Activated CD4-positive, alpha-beta T cell treated with anti-CD3 and anti-CD28 coated beads for 4 hours (primary cell): Measurements from ENCODE around the gene ANKRD7.
"Not testable (repeated sequence)": the region's sequence is repeated elsewhere in the genome, so short reads cannot be mapped to it uniquely, and the experiment has no call there.

Source experiments
- DNase-seq, 2 donors: peaks; one replicate each; pipeline ENCODE4 v3.0.0-alpha.2; 2020

ANKRD7 gene

DNA sequence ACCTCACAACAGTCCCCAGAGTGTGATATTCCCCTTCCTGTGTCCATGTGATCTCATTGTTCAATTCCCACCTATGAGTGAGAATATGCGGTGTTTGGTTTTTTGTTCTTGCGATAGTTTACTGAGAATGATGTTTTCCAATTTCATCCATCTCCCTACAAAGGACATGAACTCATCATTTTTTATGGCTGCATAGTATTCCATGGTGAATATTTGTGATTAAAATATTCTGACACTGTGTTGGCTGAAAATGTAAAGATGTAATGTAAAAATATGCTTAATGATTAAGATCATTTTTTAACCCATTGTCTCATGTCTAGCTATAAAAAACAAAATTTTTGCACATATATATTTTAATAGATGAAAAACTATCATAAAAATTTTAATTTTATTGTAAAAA, 15.8 kb downstream of the ANKRD7 start:
- not testable (repeated sequence) for DNase-seq

DNA sequence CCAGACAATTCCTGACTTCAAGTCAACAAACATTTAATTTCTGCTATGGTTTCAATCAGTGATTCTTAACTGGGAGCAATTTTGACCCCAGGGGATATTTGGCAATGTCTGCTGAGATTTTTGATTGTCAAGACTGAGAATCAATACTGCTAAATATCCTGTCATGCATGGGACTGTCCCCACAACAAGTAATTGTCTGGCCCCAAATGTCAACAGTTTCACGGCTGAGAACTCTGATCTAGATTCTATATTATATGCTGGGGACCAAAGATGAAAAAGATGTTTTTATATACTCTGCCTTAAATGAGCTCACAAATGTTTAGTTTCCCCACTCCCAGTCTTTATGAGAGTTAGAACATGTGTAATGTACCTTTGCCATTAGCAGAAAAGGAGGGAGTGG, 19.2 kb downstream of the ANKRD7 start:
- no peak for DNase-seq

DNA sequence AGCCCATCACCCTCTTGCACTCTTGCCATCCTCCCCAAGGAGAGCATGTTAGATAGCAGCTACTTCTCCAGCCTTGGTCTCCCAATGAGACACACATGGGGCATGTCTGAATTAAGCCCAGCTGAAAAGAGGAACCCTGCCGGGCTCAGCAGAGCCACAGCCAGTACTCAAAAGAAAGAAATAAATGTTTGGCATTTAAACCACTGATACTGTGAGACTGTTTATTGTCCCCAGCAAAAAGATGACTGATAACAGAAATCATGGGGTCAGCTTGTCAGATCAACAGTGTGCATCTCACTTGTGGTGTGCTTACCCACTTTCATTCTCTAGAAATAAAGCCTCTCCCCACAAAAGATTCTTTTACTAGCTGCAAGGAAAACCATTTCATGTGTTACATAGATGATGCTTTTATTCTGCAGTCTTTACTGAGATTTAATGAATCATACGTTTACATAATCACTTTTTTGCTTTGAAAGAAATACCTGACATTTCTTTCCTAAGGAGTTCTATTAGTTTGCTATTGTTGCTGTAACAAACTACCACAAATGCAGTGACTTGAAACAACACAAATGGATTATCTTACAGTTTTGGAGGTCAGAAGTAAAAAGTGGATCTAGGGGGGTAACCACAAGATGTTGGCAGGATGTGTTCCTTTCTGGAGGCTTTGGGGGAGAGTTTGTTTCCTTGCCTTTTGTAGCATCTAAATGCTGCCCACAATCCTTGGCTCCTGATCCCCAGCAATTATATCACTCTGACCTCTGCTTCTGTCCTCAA, 20.9 kb downstream of the ANKRD7 start:
- no peak for DNase-seq

DNA sequence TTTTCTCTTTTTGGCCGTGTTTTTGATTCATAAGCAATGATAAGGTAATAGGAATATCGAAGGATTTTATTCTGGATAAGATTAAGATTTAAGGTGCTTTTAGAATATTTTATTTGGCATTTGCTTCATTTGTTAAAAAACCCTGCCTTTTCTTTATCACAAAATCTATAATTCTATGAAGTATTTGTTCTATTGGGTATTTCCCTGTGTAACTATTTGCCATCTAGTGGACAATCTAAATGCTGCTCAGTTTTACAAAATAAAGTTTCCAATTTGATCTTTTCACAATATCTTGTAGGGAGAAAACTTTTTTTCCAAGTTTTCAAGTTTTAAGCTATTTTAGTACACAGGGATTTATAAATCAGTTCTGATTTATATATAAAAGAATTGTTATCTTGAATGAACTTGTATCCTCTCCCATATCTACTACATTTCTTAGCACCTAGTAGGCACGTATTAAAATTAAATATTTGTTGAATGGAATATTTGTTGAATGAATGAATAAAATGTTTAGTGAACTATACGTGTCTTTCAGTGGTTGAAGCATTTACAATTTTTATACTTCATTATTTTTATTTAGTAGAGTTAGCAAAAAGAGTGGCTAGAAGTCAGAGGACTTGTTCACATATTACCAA, 26.5 kb downstream of the ANKRD7 start:
- DNase-seq = no peak

DNA sequence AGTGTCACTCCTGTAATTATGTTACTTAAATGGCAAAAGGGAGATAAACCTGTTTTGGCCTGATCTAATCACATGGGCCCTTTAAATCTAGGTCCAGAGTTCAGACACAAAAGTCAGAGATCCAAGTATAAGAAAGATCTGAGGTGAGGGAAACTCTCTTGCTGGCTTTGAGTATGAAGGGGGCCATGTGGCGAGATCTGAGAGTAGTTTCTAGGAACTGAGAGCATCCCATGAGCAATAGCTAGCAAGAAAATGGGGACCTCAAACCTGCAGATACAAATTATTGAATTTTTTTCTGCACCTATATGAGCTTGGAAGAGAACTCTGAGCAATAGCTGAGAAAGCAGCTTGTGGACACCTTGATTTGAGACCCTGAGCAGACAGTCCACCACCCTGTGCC, 27.6 kb downstream of the ANKRD7 start:
- no peak for DNase-seq

DNA sequence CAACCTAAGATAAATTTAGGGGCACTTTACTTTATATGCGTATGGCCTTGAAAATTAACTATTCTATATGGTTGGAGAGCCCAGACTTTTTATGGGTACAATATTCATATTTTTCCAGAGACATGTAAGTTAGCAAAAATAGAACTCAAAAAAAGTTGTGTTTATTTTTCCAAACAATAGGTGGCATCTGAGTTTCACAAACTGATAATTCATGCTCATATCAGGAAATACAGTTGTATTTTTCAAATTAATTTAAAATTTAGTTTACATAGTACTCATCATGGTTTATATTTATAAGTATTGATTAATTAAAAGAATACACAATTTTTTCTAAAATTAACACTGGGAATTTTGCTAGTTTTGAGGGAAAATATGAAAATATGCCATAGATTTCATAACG, 34.6 kb downstream of the ANKRD7 start:
- DNase-seq = no peak

DNA sequence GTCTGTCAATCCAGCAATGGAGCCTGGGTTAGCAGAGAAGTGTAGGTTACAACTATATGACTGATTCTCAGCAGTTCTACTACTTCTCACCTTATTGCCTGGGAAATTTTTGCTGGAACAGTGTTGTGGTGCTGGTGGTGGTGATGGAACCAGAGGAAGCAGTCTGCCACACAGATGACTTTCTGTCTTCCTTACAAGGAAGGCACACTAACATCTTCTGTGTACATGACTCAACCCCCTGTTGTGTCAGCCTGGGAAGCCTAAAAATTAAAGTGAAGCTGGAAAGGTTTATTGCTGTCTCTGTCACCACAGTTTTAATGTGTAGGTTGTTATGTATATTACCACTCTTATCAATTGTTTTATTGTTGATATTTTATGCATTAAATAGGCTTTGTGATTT, 40.3 kb downstream of the ANKRD7 start:
- DNase-seq = no peak

DNA sequence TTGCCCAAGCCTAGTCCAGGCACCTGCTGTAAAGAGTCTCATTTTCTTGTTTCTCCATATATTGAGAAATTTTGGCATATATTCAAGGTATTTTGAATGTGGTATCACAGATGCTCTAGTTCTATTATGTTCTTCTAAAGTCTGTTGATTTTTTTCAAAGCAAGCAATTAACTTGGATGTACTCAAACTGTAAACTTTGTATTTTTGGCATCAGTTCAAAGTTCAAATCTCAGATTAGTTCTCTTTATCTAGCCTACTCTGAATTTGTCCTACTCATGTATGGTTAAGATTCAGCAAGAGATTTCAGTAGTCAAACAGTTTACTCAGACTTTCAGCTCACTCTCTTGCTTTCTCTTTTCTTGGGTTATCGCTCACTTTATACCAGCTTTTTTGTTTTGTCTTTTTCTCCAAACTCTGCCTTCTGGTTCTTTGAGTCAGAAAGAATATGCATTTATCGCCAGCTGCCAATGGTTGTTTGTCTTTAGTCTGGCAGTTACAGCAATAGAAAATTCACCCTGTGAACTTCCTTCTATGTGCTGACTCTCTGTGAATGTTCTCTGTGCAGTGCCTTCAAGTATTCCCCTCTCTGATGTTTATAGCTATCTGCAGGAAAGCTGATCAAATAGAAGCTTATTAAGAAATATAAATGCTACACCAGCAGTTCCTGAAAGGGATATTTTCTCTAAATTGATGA, 56.0 kb downstream of the ANKRD7 start:
- no peak for DNase-seq

DNA sequence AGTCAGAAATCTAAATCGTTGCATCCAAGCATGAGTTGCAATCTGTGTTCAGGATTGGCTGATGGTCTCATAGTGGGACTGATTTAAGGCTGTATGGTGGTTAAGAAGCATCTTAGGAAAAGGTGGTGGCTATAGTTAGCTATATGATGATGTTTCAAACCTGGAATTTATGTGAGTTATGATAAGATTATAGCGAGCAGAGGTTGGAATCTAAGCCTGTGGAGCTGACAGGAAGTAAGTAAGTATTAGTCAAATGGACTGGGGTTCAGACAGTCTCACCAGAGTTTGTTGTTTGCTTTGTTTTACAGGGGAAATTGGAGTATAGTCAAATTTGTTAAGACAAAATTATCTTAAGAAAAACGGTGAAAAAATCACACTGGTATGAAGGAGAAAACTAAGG, 56.7 kb downstream of the ANKRD7 start:
- DNase-seq = no peak

DNA sequence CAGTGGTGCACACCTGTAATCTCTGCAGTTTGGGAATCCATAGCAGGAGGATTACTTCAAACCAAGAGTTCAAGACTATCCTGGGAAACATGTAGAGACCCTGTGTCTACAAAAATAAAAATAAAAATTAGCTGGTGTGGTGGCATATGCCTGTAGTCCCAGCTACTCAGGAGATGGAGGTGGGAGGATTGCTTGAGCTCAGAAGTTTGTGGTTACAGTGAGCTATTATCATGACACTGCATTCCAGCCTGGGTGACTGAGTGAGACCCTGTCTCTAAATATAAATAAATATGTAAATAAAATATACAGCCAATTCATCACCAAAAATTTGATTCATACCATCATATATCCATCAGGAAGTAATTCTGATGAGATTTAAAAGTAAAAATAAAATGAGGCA, 60.9 kb downstream of the ANKRD7 start:
- DNase-seq = no peak

DNA sequence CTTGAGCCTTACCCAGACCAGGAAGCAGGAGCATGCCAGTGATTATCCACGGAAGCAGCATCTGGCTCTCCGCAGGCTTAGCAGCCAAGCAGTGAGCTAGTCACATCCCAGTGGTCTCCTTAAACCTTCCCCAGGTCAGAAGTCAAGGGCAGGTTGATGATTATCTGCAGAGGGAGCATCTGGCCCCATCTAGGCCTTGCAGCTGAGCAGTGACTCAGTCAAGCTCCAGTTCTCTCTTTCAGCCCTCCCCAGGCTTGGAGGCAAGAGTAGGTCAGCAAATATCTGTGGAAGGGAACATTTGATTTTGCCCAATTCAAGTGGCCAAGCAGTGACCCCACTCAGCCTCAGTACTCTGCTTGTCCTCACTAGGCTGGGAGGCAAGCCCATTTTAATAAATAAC, 61.6 kb downstream of the ANKRD7 start:
- DNase-seq = no peak

DNA sequence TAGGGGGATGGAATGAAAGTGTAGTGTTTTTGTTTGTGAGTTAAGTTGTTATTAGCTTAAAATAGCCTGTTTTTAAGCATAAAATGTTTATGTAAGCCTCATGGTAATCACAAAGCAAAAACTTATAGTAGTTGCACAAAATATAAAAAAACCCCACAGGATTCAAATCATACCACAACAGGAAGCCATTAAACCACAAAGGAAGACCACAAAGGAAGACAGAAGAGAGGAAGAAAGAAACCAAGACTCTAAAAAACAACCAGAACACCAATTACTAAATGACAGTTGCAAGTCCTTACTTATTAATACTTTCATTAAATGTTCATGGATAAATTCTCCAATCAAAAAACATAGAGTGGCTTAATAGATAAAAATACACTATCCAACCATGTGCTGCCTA, 63.6 kb downstream of the ANKRD7 start:
- no peak for DNase-seq

DNA sequence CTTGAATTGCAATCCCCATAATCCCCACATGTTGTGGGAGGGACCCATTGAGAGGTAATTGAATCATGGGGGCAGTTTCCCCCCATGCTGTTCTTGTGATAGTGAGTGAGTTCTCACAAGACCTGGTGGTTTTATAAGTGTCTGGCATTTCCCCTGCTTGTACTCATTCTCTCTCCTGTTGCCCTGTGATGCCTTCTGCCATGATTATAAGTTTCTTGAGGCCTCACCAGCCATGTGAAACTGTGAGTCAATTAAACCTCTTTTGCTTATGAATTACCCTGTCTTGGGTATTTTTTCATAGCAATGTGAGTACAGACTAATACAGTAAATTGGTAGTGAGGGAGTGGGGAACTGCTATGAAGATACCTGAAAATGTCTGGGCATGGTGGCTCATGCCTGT, 65.0 kb downstream of the ANKRD7 start:
- no peak for DNase-seq
